ENCODE measurements around the gene CREB1.
A peak's percentile ranks its signal among the peaks of the same experiment; 100 is the strongest.
"Not testable (repeated sequence)": the region's sequence is repeated elsewhere in the genome, so short reads cannot be mapped to it uniquely, and the experiment has no call there.

CREB1 gene

GRCh38 chr2:207529330-207530159 is at the start of gene CREB1:
CREB1 (plus strand) TSS chr2:207529962; CDS start chr2:207555636, 25,674 bp downstream.
- peak; percentile 100 for DNase-seq (ENCODE audit: low read depth in 1 of 2, low spot score in 1 of 2)

- no peak for DNase-seq (ENCODE audit: low read depth in 1 of 2, low spot score in 1 of 2)
Observed at GRCh38 chr2:207480521-207481040, 49.2 kb upstream of the CREB1 start.

- DNase-seq (ENCODE audit: low read depth in 1 of 2, low spot score in 1 of 2) = no peak
Observed at GRCh38 chr2:207481924-207482323, 47.8 kb upstream of the CREB1 start.

- DNase-seq (ENCODE audit: low read depth in 1 of 2, low spot score in 1 of 2) = no peak
Observed at GRCh38 chr2:207482630-207483029, 47.1 kb upstream of the CREB1 start.

GRCh38 chr2:207483066-207483465 is 46.7 kb upstream of the CREB1 start:
- no peak for DNase-seq (ENCODE audit: low read depth in 1 of 2, low spot score in 1 of 2)

- DNase-seq (ENCODE audit: low read depth in 1 of 2, low spot score in 1 of 2) = no peak
Observed at GRCh38 chr2:207483477-207483876, 46.3 kb upstream of the CREB1 start.

GRCh38 chr2:207484444-207485391 is 45.0 kb upstream of the CREB1 start:
- DNase-seq (ENCODE audit: low read depth in 1 of 2, low spot score in 1 of 2) = no peak

- DNase-seq (ENCODE audit: low read depth in 1 of 2, low spot score in 1 of 2) = no peak
Observed at GRCh38 chr2:207487650-207488311, 42.0 kb upstream of the CREB1 start.

GRCh38 chr2:207489251-207489650 is 40.5 kb upstream of the CREB1 start:
- DNase-seq (ENCODE audit: low read depth in 1 of 2, low spot score in 1 of 2) = no peak

GRCh38 chr2:207490441-207490840 is 39.3 kb upstream of the CREB1 start:
- DNase-seq (ENCODE audit: low read depth in 1 of 2, low spot score in 1 of 2) = no peak

GRCh38 chr2:207491086-207491485 is 38.7 kb upstream of the CREB1 start:
- no peak for DNase-seq (ENCODE audit: low read depth in 1 of 2, low spot score in 1 of 2)

GRCh38 chr2:207491956-207492355 is 37.8 kb upstream of the CREB1 start:
- DNase-seq (ENCODE audit: low read depth in 1 of 2, low spot score in 1 of 2) = no peak

GRCh38 chr2:207492461-207492860 is 37.3 kb upstream of the CREB1 start:
- DNase-seq (ENCODE audit: low read depth in 1 of 2, low spot score in 1 of 2) = no peak

- no peak for DNase-seq (ENCODE audit: low read depth in 1 of 2, low spot score in 1 of 2)
Observed at GRCh38 chr2:207494137-207494536, 35.6 kb upstream of the CREB1 start.

- DNase-seq (ENCODE audit: low read depth in 1 of 2, low spot score in 1 of 2) = not testable (repeated sequence)
Observed at GRCh38 chr2:207496936-207497335, 32.8 kb upstream of the CREB1 start.

- DNase-seq (ENCODE audit: low read depth in 1 of 2, low spot score in 1 of 2) = no peak
Observed at GRCh38 chr2:207497596-207497995, 32.2 kb upstream of the CREB1 start.

- DNase-seq (ENCODE audit: low read depth in 1 of 2, low spot score in 1 of 2) = no peak
Observed at GRCh38 chr2:207498427-207498826, 31.3 kb upstream of the CREB1 start.

GRCh38 chr2:207499114-207499513 is 30.6 kb upstream of the CREB1 start:
- no peak for DNase-seq (ENCODE audit: low read depth in 1 of 2, low spot score in 1 of 2)

GRCh38 chr2:207501802-207502576 is 27.8 kb upstream of the CREB1 start:
- no peak for DNase-seq (ENCODE audit: low read depth in 1 of 2, low spot score in 1 of 2)

- no peak for DNase-seq (ENCODE audit: low read depth in 1 of 2, low spot score in 1 of 2)
Observed at GRCh38 chr2:207502577-207503198, 27.1 kb upstream of the CREB1 start.

All from activated T-helper 1 cell treated with anti-CD3 and anti-CD28 coated beads, Interleukin-2, amount 50 U/mL, for 16 hours (primary cell).